Keratinocyte (primary cell): ENCODE data around the gene SIGLEC7. TPM values are rescaled to one million over a fixed set of nuclear protein-coding genes. Genes with fewer than 3 reads are reported as not detected.

Experiments
- DNase-seq: peaks from one replicate; pipeline ENCODE4 v3.0.0-alpha.2; 2011; ENCODE audit warnings: low read depth, missing footprints, low spot score
- FAIRE-seq: peaks from 2 replicates; lab custom pipeline; 2011; peaks lifted over from hg19 to GRCh38; lab: Jason Lieb, UNC
- H2AFZ ChIP-seq: 2 replicates; pipeline ENCODE4 v1.6.0; 2012; ENCODE audit warnings: low read length, control low read depth, inconsistent platforms; ENCODE audit not compliant: control insufficient read depth
- H3K27ac ChIP-seq: 2 replicates; pipeline ENCODE4 v1.5.1; 2011; ENCODE audit warnings: low read length; ENCODE audit not compliant: control insufficient read depth, insufficient read depth
- H3K27me3 ChIP-seq: 3 replicates; pipeline ENCODE4 v1.6.0; 2011; ENCODE audit warnings: low read length; ENCODE audit not compliant: control insufficient read depth, insufficient read depth; ENCODE audit errors: extremely low read depth
- H3K36me3 ChIP-seq, 2 experiments: 2 replicates in 1 of 2; 3 replicates in 1 of 2; pipeline ENCODE4 v1.5.1; 2011; ENCODE audit warnings: low read length in 2 of 2, mild to moderate bottlenecking in 1 of 2; ENCODE audit not compliant: control insufficient read depth in 2 of 2, insufficient read depth in 2 of 2; ENCODE audit errors: extremely low read depth in 1 of 2
- H3K4me1 ChIP-seq: 3 replicates; pipeline ENCODE4 v1.5.1; 2011; ENCODE audit warnings: low read length; ENCODE audit not compliant: control insufficient read depth, insufficient read depth; ENCODE audit errors: extremely low read depth
- H3K4me2 ChIP-seq: 3 replicates; pipeline ENCODE4 v1.6.0; 2011; ENCODE audit warnings: low read depth, low read length; ENCODE audit not compliant: control insufficient read depth, insufficient read depth; ENCODE audit errors: extremely low read depth
- H3K4me3 ChIP-seq, 3 experiments: fragments of 200-600 bp in 1 of 3; sonication (generic) in 1 of 3; 2 replicates in 2 of 3; 3 replicates in 1 of 3; pipeline ENCODE4 v1.5.1; 2011 to 2016; ENCODE audit warnings: low read length in 3 of 3, mild to moderate bottlenecking in 3 of 3, control low read depth in 2 of 3, inconsistent platforms in 1 of 3, low read depth in 1 of 3, mixed read lengths in 1 of 3, mixed run types in 1 of 3, moderate library complexity in 1 of 3; ENCODE audit not compliant: control insufficient read depth in 2 of 3, insufficient read depth in 2 of 3; ENCODE audit errors: extremely low read depth in 1 of 3
- H3K79me2 ChIP-seq: 2 replicates; pipeline ENCODE4 v1.6.0; 2012; ENCODE audit warnings: low read length; ENCODE audit not compliant: control insufficient read depth, insufficient read depth
- H3K9ac ChIP-seq: 3 replicates; pipeline ENCODE4 v1.6.0; 2011; ENCODE audit warnings: low read length; ENCODE audit not compliant: control insufficient read depth, insufficient read depth; ENCODE audit errors: extremely low read depth
- H3K9me1 ChIP-seq: 3 replicates; pipeline ENCODE4 v1.6.0; 2011; ENCODE audit warnings: low read length; ENCODE audit not compliant: control insufficient read depth, insufficient read depth; ENCODE audit errors: extremely low read depth
- H3K9me3 ChIP-seq: 2 replicates; pipeline ENCODE4 v1.5.1; 2012; ENCODE audit warnings: low read depth, low read length; ENCODE audit not compliant: control insufficient read depth
- H4K20me1 ChIP-seq: 3 replicates; pipeline ENCODE4 v1.6.0; 2011; ENCODE audit warnings: low read length; ENCODE audit not compliant: control insufficient read depth, insufficient read depth; ENCODE audit errors: extremely low read depth
- CTCF ChIP-seq, 3 experiments: IDR thresholded peaks in 1 of 3; conservative IDR thresholded peaks in 1 of 3; optimal IDR thresholded peaks in 1 of 3; 2 replicates in 2 of 3; 3 replicates in 1 of 3; pipeline versions ENCODE3 to v1.5.1; 2011; ENCODE audit warnings: low read length in 3 of 3, mild to moderate bottlenecking in 3 of 3, moderate library complexity in 2 of 3, control low read depth in 1 of 3, inconsistent platforms in 1 of 3; ENCODE audit not compliant: insufficient read depth in 2 of 3; ENCODE audit errors: extremely low read depth in 1 of 3
- EZH2 ChIP-seq: IDR thresholded peaks from one replicate; pipeline ENCODE4 v1.6.1; 2012; ENCODE audit warnings: inconsistent platforms, mild to moderate bottlenecking, low read length, moderate library complexity
- dilution Hi-C: fragments of 300-500 bp; cut with MboI; formaldehyde crosslinking; loops from one replicate; pipeline ENCODE4 v1.7.0; 2020; ENCODE audit warnings: low sequenced_read_pairs; ENCODE audit not compliant: extremely low pct_ligation_motif_present
- polyA plus RNA-seq, 5 experiments: library from polyadenylated mRNA; depleted of rRNA in 3 of 5; stranded (reverse) in 3 of 5; stranded (forward) in 1 of 5; unstranded in 1 of 5; fragments of >200 nt; gene quantifications; 1 replicate in 1 of 5; 2 replicates in 3 of 5; 3 replicates in 1 of 5; pipeline versions ENCODE4 v1.2.1 to v1.2.3, GENCODE V29; 2011 to 2012; ENCODE audit warnings: missing spikeins in 2 of 5, low read depth in 1 of 5, low replicate concordance in 1 of 5

SIGLEC7 gene
- polyA plus RNA-seq, 1 donor (not counting 4 experiments of a cell fraction or from before 2014, with no cell fraction given), result not detected

GRCh38 chr19:51144482-51145045 lies 2.5 kb downstream of the SIGLEC7 start:
- dilution Hi-C loops, result no loop called here
- H3K4me1 ChIP-seq, result no peaks in the 10 kb centered on the region
- DNase-seq (no peak), FAIRE-seq (no peak)
- no peak overlapping the region for H3K4me2 ChIP-seq
- H2AFZ ChIP-seq, result no peak overlapping the region
- H3K36me3 ChIP-seq, result no peaks in the 10 kb centered on the region
- no peak for TF ChIP-seq CTCF (optimal IDR thresholded peaks at IDR 0.05 in 1 of 3, IDR thresholded peaks at IDR 0.05 in 1 of 3, conservative IDR thresholded peaks at IDR 0.05 in 1 of 3; ENCODE audit: extremely low read depth in 1 of 3, insufficient read depth in 2 of 3, low read length in 3 of 3)
- no peak for TF ChIP-seq EZH2
- no peaks in the 10 kb centered on the region for H3K9me3 ChIP-seq
- peaks cover 7% of the 10 kb centered on the region for H3K27me3 ChIP-seq
- no peaks in the 10 kb centered on the region for H3K79me2 ChIP-seq
- no peak overlapping the region for H3K4me3 ChIP-seq
- H4K20me1 ChIP-seq, result no peaks in the 10 kb centered on the region
- H3K9me1 ChIP-seq, result no peaks in the 10 kb centered on the region
- H3K9ac ChIP-seq, result no peak overlapping the region
- H3K27ac ChIP-seq, result no peak overlapping the region

- dilution Hi-C loops, result no loop called here
- FAIRE-seq, result no peak
- no peak overlapping the region for H2AFZ ChIP-seq
- H3K36me3 ChIP-seq, result no peaks in the 10 kb centered on the region
- H3K9me3 ChIP-seq, result no peaks in the 10 kb centered on the region
- no peak overlapping the region for H3K9ac ChIP-seq
- DNase-seq, result no peak
- no peak overlapping the region for H3K4me3 ChIP-seq
- no peaks in the 10 kb centered on the region for H3K9me1 ChIP-seq
- no peak for TF ChIP-seq CTCF (optimal IDR thresholded peaks at IDR 0.05 in 1 of 3, IDR thresholded peaks at IDR 0.05 in 1 of 3, conservative IDR thresholded peaks at IDR 0.05 in 1 of 3; ENCODE audit: extremely low read depth in 1 of 3, insufficient read depth in 2 of 3, low read length in 3 of 3)
- no peak for TF ChIP-seq EZH2
- H3K4me1 ChIP-seq, result no peaks in the 10 kb centered on the region
- no peaks in the 10 kb centered on the region for H3K79me2 ChIP-seq
- H3K27ac ChIP-seq, result no peak overlapping the region
- no peaks in the 10 kb centered on the region for H4K20me1 ChIP-seq
- peaks cover 6% of the 10 kb centered on the region for H3K27me3 ChIP-seq
- H3K4me2 ChIP-seq, result no peak overlapping the region
These were observed 3.9 kb downstream of the SIGLEC7 start for GRCh38 chr19:51145916-51146493.
